K562 (cell line): ENCODE measurements around the gene SERINC5. TPM values are rescaled to one million over a fixed set of nuclear protein-coding genes. Genes with fewer than 3 reads are reported as not detected.

Experiments used
- ATAC-seq: fragments of 200-7000 bp; cut with Tn5 transposase; 3 replicates; pipeline ENCODE4 v1.9.1; 2020; ENCODE audit warnings: moderate library complexity
- BruUV-seq: library from RNA; stranded (reverse); fragments of 400-500 nt; replicated peaks from 2 replicates; lab custom pipeline; 2021; lab: Mats Ljungman, UMichigan
- CTCF ChIA-PET: fragments of 300-600 bp; formaldehyde crosslinking; extraction: SDS; loops from one replicate; lab custom pipeline; 2021; ENCODE audit warnings: low intra/inter-chr PET ratio; lab: Yijun Ruan, JAX
- POLR2A ChIA-PET: fragments of 300-600, 350-650 bp; sonication (Branson Sonifier 250); formaldehyde crosslinking; extraction: SDS; loops from one replicate; lab custom pipeline; 2021; ENCODE audit warnings: antibody characterized with exemption, inconsistent platforms; lab: Yijun Ruan, JAX
- DNase-seq, 4 experiments: peaks; one replicate each; pipeline versions ENCODE4 v3.0.0 to v3.0.0-alpha.2; 2011 to 2018; ENCODE audit warnings: low spot score in 3 of 4, mixed read lengths in 3 of 4; ENCODE audit errors: extremely low read depth in 1 of 4
- FAIRE-seq: peaks from 2 replicates; lab custom pipeline; 2011; peaks lifted over from hg19 to GRCh38; lab: Jason Lieb, UNC
- H2AFZ ChIP-seq: 2 replicates; pipeline ENCODE4 v1.6.0; 2011; ENCODE audit warnings: low read depth, low read length, control low read depth, inconsistent platforms
- H3K27ac ChIP-seq: fragments of 200-600 bp; 3 replicates; pipeline ENCODE4 v1.8.0; 2011; ENCODE audit warnings: low read depth, mild to moderate bottlenecking, control low read depth, inconsistent platforms, low read length, moderate library complexity, mixed read lengths; ENCODE audit errors: extremely low read depth
- H3K27me3 ChIP-seq, 2 experiments: fragments of 300-600 bp in 1 of 2; 2 replicates in 1 of 2; 3 replicates in 1 of 2; pipeline versions ENCODE4 v1.6.0 to v1.8.0; 2011; ENCODE audit warnings: inconsistent platforms in 2 of 2, low read length in 2 of 2, mild to moderate bottlenecking in 1 of 2, mixed read lengths in 1 of 2, moderate library complexity in 1 of 2; ENCODE audit not compliant: control insufficient read depth in 2 of 2, insufficient read depth in 2 of 2
- H3K36me3 ChIP-seq: fragments of 300-600 bp; 3 replicates; pipeline ENCODE4 v1.8.0; 2011; ENCODE audit warnings: mild to moderate bottlenecking, low read length, inconsistent platforms; ENCODE audit not compliant: control insufficient read depth, insufficient read depth
- H3K4me1 ChIP-seq, 2 experiments: fragments of 200-600 bp in 1 of 2; replicated peaks in 1 of 2; 2 replicates in 1 of 2; 3 replicates in 1 of 2; pipeline versions ENCODE4 v1.5.1 to v1.8.0; 2011; ENCODE audit warnings: inconsistent platforms in 2 of 2, low read length in 2 of 2, mild to moderate bottlenecking in 1 of 2, mixed read lengths in 1 of 2, moderate library complexity in 1 of 2; ENCODE audit not compliant: control insufficient read depth in 2 of 2, insufficient read depth in 2 of 2
- H3K4me2 ChIP-seq: 2 replicates; pipeline ENCODE4 v1.6.1; 2011; ENCODE audit warnings: low read length, control low read depth, inconsistent platforms, mixed read lengths; ENCODE audit not compliant: insufficient read depth
- H3K4me3 ChIP-seq: fragments of 200-600 bp; sonication (generic), shearing (Covaris generic); 2 replicates; pipeline ENCODE4 v1.5.1; 2016; ENCODE audit warnings: control low read depth, inconsistent platforms
- H3K79me2 ChIP-seq: fragments of 200-600 bp; 3 replicates; pipeline ENCODE4 v1.8.0; 2011; ENCODE audit warnings: low read length, inconsistent platforms; ENCODE audit not compliant: control insufficient read depth, insufficient read depth
- H3K9ac ChIP-seq, 2 experiments: 2 replicates each; pipeline versions ENCODE4 v1.6.0 to v1.6.1; 2011; ENCODE audit warnings: low read depth in 2 of 2, low read length in 2 of 2, control low read depth in 1 of 2, inconsistent platforms in 1 of 2, mild to moderate bottlenecking in 1 of 2, mixed read lengths in 1 of 2; ENCODE audit not compliant: insufficient read depth in 1 of 2
- H3K9me1 ChIP-seq: one replicate; pipeline ENCODE4 v1.6.0; 2011; ENCODE audit warnings: inconsistent platforms, mild to moderate bottlenecking, low read length, moderate library complexity; ENCODE audit not compliant: control insufficient read depth, insufficient read depth
- H3K9me3 ChIP-seq: replicated peaks from 2 replicates; pipeline ENCODE4 v1.5.1; 2011; ENCODE audit warnings: low read depth, low read length, inconsistent platforms; ENCODE audit not compliant: control insufficient read depth, insufficient read depth
- H4K20me1 ChIP-seq: replicated peaks from 2 replicates; pipeline ENCODE4 v1.6.1; 2011; ENCODE audit warnings: low read length, inconsistent platforms, mixed read lengths; ENCODE audit not compliant: control insufficient read depth, insufficient read depth
- ARNT ChIP-seq, 2 experiments: fragments of 450-650 bp; IDR thresholded peaks; 2 replicates each; pipeline ENCODE4 v1.6.1; 2016; ENCODE audit warnings: mild to moderate bottlenecking in 1 of 2
- FOXJ2 ChIP-seq: fragments of 200-800 bp; sonication (Bioruptor generic); IDR thresholded peaks from 2 replicates; pipeline ENCODE4 v1.6.1; 2016; ENCODE audit warnings: missing genetic modification characterization, missing compliant biosample characterization
- HMGN3 ChIP-seq: IDR thresholded peaks from 2 replicates; pipeline ENCODE4 v1.6.1; 2011; ENCODE audit warnings: borderline replicate concordance, low read depth, mild to moderate bottlenecking, mixed read lengths, low read length; ENCODE audit not compliant: insufficient read length; ENCODE audit errors: extremely low read depth
- HNRNPK ChIP-seq: fragments of 200-400 bp; formaldehyde crosslinking; IDR thresholded peaks from one replicate; pipeline ENCODE4 v1.6.1; 2018; ENCODE audit warnings: mild to moderate bottlenecking, low read depth, low read length; ENCODE audit not compliant: poor library complexity, severe bottlenecking
- NEUROD1 ChIP-seq: fragments of 150-350 bp; IDR thresholded peaks from 2 replicates; pipeline ENCODE4 v1.6.1; 2014; ENCODE audit warnings: borderline replicate concordance, low read length, low read depth; ENCODE audit not compliant: partially characterized antibody
- NONO ChIP-seq, 2 experiments: fragments of 200-400 bp in 1 of 2; fragments of 450-650 bp in 1 of 2; formaldehyde crosslinking in 1 of 2; IDR thresholded peaks; 2 replicates each; pipeline ENCODE4 v1.6.1; 2017; ENCODE audit warnings: low read depth in 2 of 2, mild to moderate bottlenecking in 2 of 2, moderate library complexity in 2 of 2, low read length in 1 of 2
- PCBP2 ChIP-seq: fragments of 200-400 bp; formaldehyde crosslinking; IDR thresholded peaks from 2 replicates; pipeline ENCODE4 v1.6.1; 2018; ENCODE audit warnings: low read length, low read depth, mild to moderate bottlenecking, moderate library complexity; ENCODE audit not compliant: poor library complexity, severe bottlenecking
- POLR2G ChIP-seq: fragments of 200-400 bp; formaldehyde crosslinking; IDR thresholded peaks from 2 replicates; pipeline ENCODE4 v1.6.1; 2017; ENCODE audit warnings: low read depth, mild to moderate bottlenecking, antibody characterized with exemption, low read length, moderate library complexity
- whole genome bisulfite sequencing: fragments of 100-300 bp; shearing (Covaris generic); methylation state at CpG from one replicate; pipeline ENCODE4 v1.1.6; 2016; ENCODE audit warnings: low coverage, mixed read lengths; ENCODE audit not compliant: insufficient coverage; ENCODE audit errors: missing lambda C conversion rate; 5-methylcytosine and 5-hydroxymethylcytosine counted together
- in situ Hi-C: fragments of 300-500 bp; cut with MboI; formaldehyde crosslinking; loops from 4 replicates; pipeline ENCODE4 v1.15.0; 2018; ENCODE audit warnings: inconsistent platforms, mixed read lengths
- intact Hi-C: fragments of 100-400 bp; cut with micrococcal nuclease; formaldehyde crosslinking; loops from 2 replicates; pipeline ENCODE4 v1.14.2; 2022
- polyA plus RNA-seq, 8 experiments: library from polyadenylated mRNA; depleted of rRNA in 4 of 8; stranded (reverse) in 5 of 8; unstranded in 3 of 8; fragments of >200 nt; fragmentation: Nextera tagmentation in 2 of 8; fragmentation: Illumina TruSeq in 1 of 8; extraction: Ambion mirVana in 2 of 8; extraction: Trizol in 1 of 8; gene quantifications; 2 replicates each; pipeline versions ENCODE4 v1.2.1 to v1.2.3, GENCODE V29; 2011 to 2014; ENCODE audit warnings: inconsistent platforms in 1 of 8, missing spikeins in 1 of 8
- total RNA-seq, 7 experiments: library from RNA; depleted of rRNA in 6 of 7; stranded (reverse); fragments of >200 nt in 6 of 7; fragmentation: Illumina TruSeq in 2 of 7; extraction: Trizol in 2 of 7; gene quantifications; 2 replicates each; pipeline versions ENCODE4 v1.2.1 to v1.2.3, GENCODE V29; 2011 to 2021; ENCODE audit warnings: low replicate concordance in 1 of 7
- TF ChIP-seq, protein P1 (sequence below): sonication (generic); formaldehyde crosslinking; IDR thresholded peaks from 2 replicates; pipeline ENCODE4 v1.8.1; 2023; ENCODE audit warnings: mild to moderate bottlenecking, missing genetic modification reagents, moderate library complexity

Gene SERINC5
- total and polyA plus RNA-seq, 9 of the 15 experiments (the other 6 are each of a cell fraction or from before 2014, with no cell fraction given) = 1.4 to 7.9 (median 3.7) TPM

DNA sequence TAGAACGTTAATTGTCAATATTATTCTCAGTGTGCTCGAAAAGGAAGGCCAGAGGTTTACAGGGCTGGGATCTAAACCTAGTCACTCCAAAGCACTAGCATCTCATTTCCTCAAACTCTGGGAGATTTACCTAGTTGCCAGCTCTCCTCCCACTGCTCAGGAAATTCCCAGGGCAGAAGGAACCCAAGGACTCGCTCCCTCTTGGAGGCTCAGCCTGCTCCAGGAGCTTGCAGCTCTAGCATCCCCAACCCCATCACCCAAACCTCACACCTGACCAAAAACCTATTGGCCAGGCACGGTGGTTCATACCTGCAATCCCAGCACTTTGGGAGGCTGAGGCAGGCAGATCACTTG lies 26.0 kb downstream of the SERINC5 start (continued):
- TF ChIP-seq NONO (IDR thresholded peaks at IDR 0.05; ENCODE audit: low read depth in 2 of 2, low read length in 1 of 2) (no peak), ARNT (IDR thresholded peaks at IDR 0.05) (no peak), HMGN3 (no peak)

DNA sequence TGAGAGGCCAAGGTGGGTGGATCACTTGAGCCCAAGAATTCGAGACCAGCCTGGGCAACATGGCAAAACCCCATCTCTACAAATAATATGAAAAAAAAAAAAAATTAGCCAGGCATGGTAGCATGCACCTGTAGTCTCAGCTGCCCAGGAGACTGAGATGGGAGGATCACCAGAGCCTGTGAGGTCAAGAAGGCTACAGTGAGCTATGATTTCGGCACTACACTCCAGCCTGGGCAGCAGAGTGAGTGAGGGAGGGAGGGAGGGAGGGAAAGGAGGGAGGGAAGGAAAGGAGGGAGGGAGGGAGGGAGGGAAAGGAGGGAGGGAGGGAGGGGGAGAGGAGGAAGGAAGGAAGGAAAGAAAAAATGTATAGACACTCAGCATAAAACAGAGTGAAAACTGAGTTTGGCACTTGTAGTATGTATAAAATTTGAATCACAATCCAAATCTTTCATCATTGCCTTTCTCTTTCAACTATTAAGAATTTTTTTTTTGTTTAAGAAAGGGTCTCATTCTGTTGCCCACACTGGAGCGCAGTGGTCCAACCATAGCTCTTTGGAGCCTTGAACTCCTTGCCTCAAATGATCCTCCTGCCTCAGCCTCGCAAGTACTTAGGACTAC lies 27.8 kb downstream of the SERINC5 start:
- Histone ChIP-seq H3K9me3 (no peaks in the 10 kb centered on the region), H3K27me3 (no peaks in the 10 kb centered on the region), H3K4me1 (no peaks in the 10 kb centered on the region), H3K27ac (no peak overlapping the region), H3K36me3 (no peaks in the 10 kb centered on the region)
- in situ Hi-C loops (no loop called here), intact Hi-C loops (no loop called here)
- no peak for ATAC-seq
- TF ChIP-seq, protein P1, sequence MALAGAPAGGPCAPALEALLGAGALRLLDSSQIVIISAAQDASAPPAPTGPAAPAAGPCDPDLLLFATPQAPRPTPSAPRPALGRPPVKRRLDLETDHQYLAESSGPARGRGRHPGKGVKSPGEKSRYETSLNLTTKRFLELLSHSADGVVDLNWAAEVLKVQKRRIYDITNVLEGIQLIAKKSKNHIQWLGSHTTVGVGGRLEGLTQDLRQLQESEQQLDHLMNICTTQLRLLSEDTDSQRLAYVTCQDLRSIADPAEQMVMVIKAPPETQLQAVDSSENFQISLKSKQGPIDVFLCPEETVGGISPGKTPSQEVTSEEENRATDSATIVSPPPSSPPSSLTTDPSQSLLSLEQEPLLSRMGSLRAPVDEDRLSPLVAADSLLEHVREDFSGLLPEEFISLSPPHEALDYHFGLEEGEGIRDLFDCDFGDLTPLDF = no peak
- TF ChIP-seq HNRNPK (peak; percentile 64), POLR2G (no peak), NEUROD1 (no peak), PCBP2 (peak; percentile 76), FOXJ2 (tag) (no peak)
- TF ChIP-seq, all 486 proteins: peak for 2
- Histone ChIP-seq H3K9ac (no peak overlapping the region), H3K9me1 (no peaks in the 10 kb centered on the region), H3K4me2 (no peak overlapping the region), H2AFZ (no peak overlapping the region), H3K79me2 (no peaks in the 10 kb centered on the region), H3K4me3 (no peak overlapping the region), H4K20me1 (no peaks in the 10 kb centered on the region)
- no TSS peak for BruUV-seq
- FAIRE-seq (no peak), DNase-seq (no peak)
- ChIA-PET POLR2A (no interaction called here), CTCF (no interaction called here)
- 58% methylated on average over 3 of the region's 4 CpGs for WGBS
